GM12875 (cell line): ENCODE measurements around the gene SPART.

Experiments
- H3K4me3 ChIP-seq: one replicate; pipeline ENCODE4 v1.5.1; 2011; ENCODE audit warnings: low read depth, low read length, control low read depth
- TF ChIP-seq, protein P1 (sequence below): IDR thresholded peaks from 2 replicates; pipeline ENCODE4 v1.5.1; 2011; ENCODE audit warnings: low read depth, mild to moderate bottlenecking, control low read depth, inconsistent platforms, low read length, moderate library complexity, borderline replicate concordance; ENCODE audit not compliant: insufficient read depth

The SPART gene

DNA sequence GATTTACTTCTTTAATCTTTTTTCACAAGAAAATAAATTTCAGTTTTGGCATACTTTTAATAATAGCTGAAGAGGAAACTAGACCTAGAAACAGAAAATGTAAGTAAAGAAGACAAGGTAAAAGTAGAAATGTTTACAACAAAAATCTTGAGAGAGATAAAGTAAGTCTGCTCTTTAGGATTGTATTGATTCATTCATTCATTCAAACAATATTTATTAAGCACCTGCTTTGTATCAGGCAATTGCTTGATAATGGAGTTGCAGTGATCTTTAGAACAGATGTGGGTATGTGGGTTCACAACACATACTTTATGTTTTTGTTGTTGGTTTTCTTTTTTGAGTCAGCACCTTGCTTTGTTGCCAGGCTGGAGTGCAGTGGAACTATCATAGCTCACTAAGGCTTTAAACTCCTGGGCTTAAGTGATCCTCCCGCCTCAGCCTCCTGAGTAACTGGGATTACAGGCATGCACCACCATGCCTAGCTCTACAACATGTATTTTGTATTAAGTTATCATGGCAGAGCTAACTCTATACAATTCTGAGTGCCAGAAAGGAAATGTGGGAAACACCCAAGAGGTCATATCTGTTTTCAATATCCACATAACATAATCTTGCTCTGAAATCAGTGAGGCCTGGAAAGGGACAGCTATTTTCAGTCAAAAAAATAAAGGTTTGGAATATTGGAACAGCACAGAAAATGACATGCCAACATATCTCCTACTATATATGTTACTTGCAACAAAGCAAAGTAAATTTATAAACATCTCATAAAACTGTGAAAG lies 8.8 kb upstream of the SPART start:
- no peak overlapping the region for H3K4me3 ChIP-seq
- TF ChIP-seq, protein P1, sequence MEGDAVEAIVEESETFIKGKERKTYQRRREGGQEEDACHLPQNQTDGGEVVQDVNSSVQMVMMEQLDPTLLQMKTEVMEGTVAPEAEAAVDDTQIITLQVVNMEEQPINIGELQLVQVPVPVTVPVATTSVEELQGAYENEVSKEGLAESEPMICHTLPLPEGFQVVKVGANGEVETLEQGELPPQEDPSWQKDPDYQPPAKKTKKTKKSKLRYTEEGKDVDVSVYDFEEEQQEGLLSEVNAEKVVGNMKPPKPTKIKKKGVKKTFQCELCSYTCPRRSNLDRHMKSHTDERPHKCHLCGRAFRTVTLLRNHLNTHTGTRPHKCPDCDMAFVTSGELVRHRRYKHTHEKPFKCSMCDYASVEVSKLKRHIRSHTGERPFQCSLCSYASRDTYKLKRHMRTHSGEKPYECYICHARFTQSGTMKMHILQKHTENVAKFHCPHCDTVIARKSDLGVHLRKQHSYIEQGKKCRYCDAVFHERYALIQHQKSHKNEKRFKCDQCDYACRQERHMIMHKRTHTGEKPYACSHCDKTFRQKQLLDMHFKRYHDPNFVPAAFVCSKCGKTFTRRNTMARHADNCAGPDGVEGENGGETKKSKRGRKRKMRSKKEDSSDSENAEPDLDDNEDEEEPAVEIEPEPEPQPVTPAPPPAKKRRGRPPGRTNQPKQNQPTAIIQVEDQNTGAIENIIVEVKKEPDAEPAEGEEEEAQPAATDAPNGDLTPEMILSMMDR, result no peak

DNA sequence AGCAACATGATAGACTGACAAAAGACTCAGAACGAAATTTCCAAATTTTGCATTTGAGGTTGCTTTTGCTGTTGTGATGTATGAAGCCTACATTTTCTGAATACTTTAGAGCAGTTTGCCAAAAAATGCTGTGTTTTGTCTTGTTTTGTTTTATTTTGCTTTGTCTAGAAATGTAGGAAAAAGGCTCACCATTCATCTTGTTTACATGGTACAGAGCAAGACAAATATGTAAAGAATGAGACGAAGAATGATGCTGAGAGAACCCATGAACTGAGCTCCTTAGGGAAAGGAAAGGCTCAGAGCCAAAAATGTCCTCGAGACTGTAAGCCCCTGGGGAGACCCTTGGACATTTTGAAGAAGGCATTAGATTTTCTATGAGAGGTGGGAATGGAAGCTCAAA lies 6.8 kb upstream of the SPART start:
- H3K4me3 ChIP-seq, result no peak overlapping the region
- TF ChIP-seq, protein P1, result no peak

DNA sequence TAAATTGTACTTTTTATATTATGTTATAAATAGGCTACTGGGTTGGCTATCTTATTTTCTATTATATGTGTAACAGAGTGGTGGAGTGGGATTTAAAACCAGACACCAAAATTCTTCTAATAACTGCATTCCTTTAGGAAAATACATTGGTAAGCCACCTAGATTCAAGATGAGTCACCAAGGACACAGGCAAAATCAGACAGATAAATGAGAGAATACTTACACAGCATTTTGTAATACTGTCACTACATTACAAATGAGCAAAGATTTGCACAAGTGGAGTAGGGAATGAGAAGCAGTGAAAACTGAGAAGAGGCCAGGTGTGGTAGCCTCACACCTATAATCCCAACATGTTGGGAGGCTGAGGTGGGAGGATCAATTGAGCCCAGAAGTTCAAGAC lies 6.2 kb upstream of the SPART start:
- H3K4me3 ChIP-seq, result no peak overlapping the region
- TF ChIP-seq, protein P1, result no peak

- H3K4me3 ChIP-seq, result no peak overlapping the region
- TF ChIP-seq, protein P1, result no peak
These were observed 1.5 kb upstream of the SPART start for GRCh38 chr13:36347531-36348210.

GRCh38 chr13:36345438-36346221 lies 564 bp downstream of the SPART start:
- TF ChIP-seq, protein P1, result no peak
- peak overlapping the region; percentile 68 for H3K4me3 ChIP-seq

DNA sequence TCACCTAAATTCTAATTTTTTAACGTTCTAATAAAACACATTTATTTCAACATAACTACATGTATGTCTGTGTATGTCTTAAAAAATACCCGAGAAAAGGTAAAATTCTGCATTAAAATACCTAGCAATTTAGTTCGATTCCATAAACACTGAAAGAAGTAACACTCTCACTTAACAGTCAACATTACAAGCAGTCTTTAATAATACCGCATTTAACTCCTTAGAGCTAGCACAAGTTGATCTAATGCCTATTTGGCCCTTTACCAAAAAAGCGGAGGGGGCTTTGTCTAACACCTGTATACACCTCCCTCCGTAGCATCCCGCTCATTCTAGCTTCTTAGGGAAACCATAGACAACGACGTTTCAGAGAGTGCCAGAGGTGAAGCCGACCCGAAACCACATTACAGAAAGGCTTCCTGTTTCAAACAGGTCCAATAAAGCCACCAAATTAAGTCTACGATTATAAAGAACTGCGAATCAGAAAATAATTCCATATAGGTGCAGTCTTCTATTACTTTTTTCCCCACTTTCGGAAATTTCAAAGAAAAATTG lies 1.2 kb downstream of the SPART start:
- no peak overlapping the region for H3K4me3 ChIP-seq

More for the DNA sequence above, 1.2 kb downstream of the SPART start:
- TF ChIP-seq, protein P1, result no peak
